H9 (cell line): ENCODE data around the gene LCTL. TPM values are rescaled to one million over a fixed set of nuclear protein-coding genes. Genes with fewer than 3 reads are reported as not detected.

Experiments
- DNase-seq: peaks from one replicate; pipeline ENCODE4 v3.0.0-alpha.2; 2017
- H2AFZ ChIP-seq: one replicate; pipeline ENCODE4 v1.6.1; 2013; ENCODE audit warnings: mild to moderate bottlenecking, low read length, control low read depth, moderate library complexity
- H2AK5ac ChIP-seq: 2 replicates; pipeline ENCODE4 v1.6.1; 2013; ENCODE audit warnings: low read length, control low read depth, mixed read lengths; ENCODE audit not compliant: insufficient read length
- H2BK120ac ChIP-seq: one replicate; pipeline ENCODE4 v1.6.1; 2013; ENCODE audit warnings: low read depth, mild to moderate bottlenecking, low read length, control low read depth, inconsistent platforms; ENCODE audit not compliant: poor library complexity, severe bottlenecking
- H2BK12ac ChIP-seq: 2 replicates; pipeline ENCODE4 v1.6.1; 2013; ENCODE audit warnings: low read length, control low read depth, mixed read lengths, low read depth; ENCODE audit not compliant: insufficient read length
- H2BK15ac ChIP-seq: 2 replicates; pipeline ENCODE4 v1.6.1; 2013; ENCODE audit warnings: low read depth, low read length, control low read depth
- H2BK20ac ChIP-seq: one replicate; pipeline ENCODE4 v1.6.1; 2013; ENCODE audit warnings: low read depth, mild to moderate bottlenecking, low read length, control low read depth, inconsistent platforms; ENCODE audit not compliant: poor library complexity, severe bottlenecking
- H2BK5ac ChIP-seq: 2 replicates; pipeline ENCODE4 v1.6.1; 2013; ENCODE audit warnings: low read length, control low read depth, mixed read lengths; ENCODE audit not compliant: insufficient read length
- H3K14ac ChIP-seq: 2 replicates; pipeline ENCODE4 v1.6.1; 2013; ENCODE audit warnings: low read length, control low read depth; ENCODE audit not compliant: insufficient read depth
- H3K18ac ChIP-seq: 2 replicates; pipeline ENCODE4 v1.6.1; 2013; ENCODE audit warnings: low read depth, mild to moderate bottlenecking, mixed read lengths, low read length, control low read depth; ENCODE audit not compliant: insufficient read length
- H3K23ac ChIP-seq: 2 replicates; pipeline ENCODE4 v1.6.1; 2013; ENCODE audit warnings: low read length, control low read depth, mixed read lengths, low read depth; ENCODE audit not compliant: insufficient read length
- H3K23me2 ChIP-seq: 2 replicates; pipeline ENCODE4 v1.6.1; 2013; ENCODE audit warnings: low read depth, mild to moderate bottlenecking, mixed read lengths, low read length, control low read depth; ENCODE audit not compliant: insufficient read length, poor library complexity, severe bottlenecking
- H3K27ac ChIP-seq: 2 replicates; pipeline ENCODE4 v1.5.1; 2013; ENCODE audit warnings: low read length, control low read depth, mixed read lengths, low read depth; ENCODE audit not compliant: insufficient read length
- H3K27me3 ChIP-seq: 2 replicates; pipeline ENCODE4 v1.6.1; 2013; ENCODE audit warnings: low read length, control low read depth, inconsistent platforms; ENCODE audit not compliant: insufficient read depth
- H3K4ac ChIP-seq: 2 replicates; pipeline ENCODE4 v1.6.1; 2013; ENCODE audit warnings: low read depth, mild to moderate bottlenecking, control low read depth, inconsistent platforms, low read length, moderate library complexity
- H3K4me1 ChIP-seq: 2 replicates; pipeline ENCODE4 v1.6.1; 2013; ENCODE audit warnings: low read length, control low read depth, inconsistent platforms; ENCODE audit not compliant: insufficient read depth
- H3K4me2 ChIP-seq: 2 replicates; pipeline ENCODE4 v1.6.1; 2013; ENCODE audit warnings: low read length, control low read depth, mixed read lengths; ENCODE audit not compliant: insufficient read length, insufficient read depth
- H3K56ac ChIP-seq: 2 replicates; pipeline ENCODE4 v1.6.1; 2013; ENCODE audit warnings: low read depth, mild to moderate bottlenecking, mixed read lengths, low read length, control low read depth; ENCODE audit not compliant: insufficient read length
- H3K79me1 ChIP-seq: 2 replicates; pipeline ENCODE4 v1.6.1; 2013; ENCODE audit warnings: low read depth, mild to moderate bottlenecking, moderate library complexity, low read length, control low read depth, inconsistent platforms; ENCODE audit not compliant: insufficient read depth, poor library complexity, severe bottlenecking
- H3K79me2 ChIP-seq: 2 replicates; pipeline ENCODE4 v1.6.1; 2013; ENCODE audit warnings: low read length, control low read depth, inconsistent platforms; ENCODE audit not compliant: insufficient read depth
- H3K9ac ChIP-seq: 2 replicates; pipeline ENCODE4 v1.6.1; 2013; ENCODE audit warnings: low read length, control low read depth, mixed read lengths; ENCODE audit not compliant: insufficient read length; ENCODE audit errors: extremely low read depth
- H3K9me3 ChIP-seq: one replicate; pipeline ENCODE4 v1.6.1; 2013; ENCODE audit warnings: low read depth, low read length, inconsistent platforms; ENCODE audit not compliant: control insufficient read depth
- H3T11ph ChIP-seq: one replicate; pipeline ENCODE4 v1.6.1; 2013; ENCODE audit warnings: mild to moderate bottlenecking, low read length, control low read depth, inconsistent platforms
- H4K20me1 ChIP-seq: one replicate; pipeline ENCODE4 v1.6.1; 2013; ENCODE audit not compliant: control insufficient read depth, insufficient read length, insufficient read depth
- H4K5ac ChIP-seq: 2 replicates; pipeline ENCODE4 v1.6.1; 2013; ENCODE audit warnings: low read depth, mild to moderate bottlenecking, mixed read lengths, low read length, control low read depth; ENCODE audit not compliant: insufficient read length
- H4K8ac ChIP-seq: replicated peaks from 2 replicates; pipeline ENCODE4 v1.6.1; 2013; ENCODE audit warnings: low read length, control low read depth, mixed read lengths, low read depth; ENCODE audit not compliant: insufficient read length
- H4K91ac ChIP-seq: 2 replicates; pipeline ENCODE4 v1.6.1; 2013; ENCODE audit warnings: low read depth, mild to moderate bottlenecking, moderate library complexity, mixed read lengths, low read length, control low read depth; ENCODE audit not compliant: insufficient read length
- H3K27ac Mint-ChIP-seq, 3 experiments: 2 replicates in 2 of 3; 3 replicates in 1 of 3; pipeline ENCODE4 v1.8.0; 2020 to 2021; ENCODE audit warnings: mixed read lengths in 3 of 3, mild to moderate bottlenecking in 1 of 3, moderate library complexity in 1 of 3
- H3K27me3 Mint-ChIP-seq: 2 replicates; pipeline ENCODE4 v1.8.0; 2021; ENCODE audit warnings: low read depth, mild to moderate bottlenecking, moderate library complexity, mixed read lengths
- H3K36me3 Mint-ChIP-seq, 3 experiments: 2 replicates in 2 of 3; 3 replicates in 1 of 3; pipeline ENCODE4 v1.8.0; 2020 to 2021; ENCODE audit warnings: low read depth in 3 of 3, mixed read lengths in 3 of 3; ENCODE audit not compliant: insufficient read depth in 1 of 3
- H3K4me1 Mint-ChIP-seq, 2 experiments: 2 replicates each; pipeline ENCODE4 v1.8.0; 2020; ENCODE audit warnings: mixed read lengths in 2 of 2
- H3K4me3 Mint-ChIP-seq, 2 experiments: 2 replicates in 1 of 2; 3 replicates in 1 of 2; pipeline ENCODE4 v1.8.0; 2020 to 2021; ENCODE audit warnings: mild to moderate bottlenecking in 2 of 2, mixed read lengths in 2 of 2, moderate library complexity in 1 of 2
- H3K9me3 Mint-ChIP-seq, 2 experiments: 2 replicates in 1 of 2; 3 replicates in 1 of 2; pipeline ENCODE4 v1.8.0; 2020; ENCODE audit warnings: mild to moderate bottlenecking in 2 of 2, mixed read lengths in 2 of 2, moderate library complexity in 1 of 2
- CTCF ChIP-seq: fragments of 200-600 bp; sonication (generic); conservative IDR thresholded peaks from 3 replicates; pipeline ENCODE4 v1.8.0; 2021; ENCODE audit warnings: antibody characterized with exemption, mild to moderate bottlenecking
- WGBS: extraction: QIAGEN DNeasy Blood & Tissue Kit; methylation state at CpG from one replicate; pipeline ENCODE4 v1.1.7; 2013; ENCODE audit warnings: missing lambda C conversion rate, low lambda C conversion rate, mixed read lengths; ENCODE audit not compliant: insufficient read length; ENCODE audit errors: extremely low coverage; 5-methylcytosine and 5-hydroxymethylcytosine counted together
- total RNA-seq: library from RNA; stranded (reverse); gene quantifications from 2 replicates; pipeline ENCODE4 v1.2.1, GENCODE V29; 2021

Gene LCTL
- total RNA-seq, 1 experiment from 2014 or later = 2.3 TPM

GRCh38 chr15:66565141-66565641 is 607 bp downstream of the LCTL start:
- H4K8ac ChIP-seq = no peak overlapping the region
- no peak overlapping the region for H3K27ac ChIP-seq
- H3K27ac Mint-ChIP-seq = peak overlapping the region in 2 of 3 experiments; percentile 84 to 96; a peak in 3 of 7 replicates
- no peak for TF ChIP-seq CTCF
- DNase-seq = no peak
- H3K79me1 ChIP-seq = no peaks in the 10 kb centered on the region
- H3K4me1 ChIP-seq = peaks cover 2% of the 10 kb centered on the region; the same call in 1 of the 2 replicates
- H3K79me2 ChIP-seq = no peaks in the 10 kb centered on the region
- H3K27me3 Mint-ChIP-seq = no peaks in the 10 kb centered on the region
- no peaks in the 10 kb centered on the region for H4K20me1 ChIP-seq
- H3K9ac ChIP-seq = no peak overlapping the region
- H2AK5ac ChIP-seq = no peak overlapping the region
- no peak overlapping the region for H2BK120ac ChIP-seq
- no peak overlapping the region for H3K56ac ChIP-seq
- peak overlapping the region; percentile 56 for H3K18ac ChIP-seq
- WGBS = no CpG with 5 or more reads among the region's 9 CpGs
- peaks cover 0 to 7% (median 2%) of the 10 kb centered on the region in 3 experiments; a peak in 3 of 7 replicates for H3K36me3 Mint-ChIP-seq
- no peak overlapping the region for H3T11ph ChIP-seq
- H2BK15ac ChIP-seq = no peak overlapping the region
- no peak overlapping the region for H2BK5ac ChIP-seq
- H4K5ac ChIP-seq = no peak overlapping the region
- no peak overlapping the region for H2AFZ ChIP-seq
- H3K23me2 ChIP-seq = no peaks in the 10 kb centered on the region
- H3K4me3 Mint-ChIP-seq = peak overlapping the region in 1 of 2 experiments; percentile 64; a peak in 4 of 5 replicates
- no peaks in the 10 kb centered on the region for H3K27me3 ChIP-seq
- peaks cover 24 to 33% of the 10 kb centered on the region in 2 experiments for H3K4me1 Mint-ChIP-seq
- no peak overlapping the region for H4K91ac ChIP-seq
- no peaks in the 10 kb centered on the region for H3K9me3 Mint-ChIP-seq
- H2BK20ac ChIP-seq = no peak overlapping the region
- no peaks in the 10 kb centered on the region for H3K9me3 ChIP-seq
- H3K4ac ChIP-seq = no peak overlapping the region
- H3K23ac ChIP-seq = no peak overlapping the region
- H3K4me2 ChIP-seq = peak overlapping the region; percentile 17
- peak overlapping the region; percentile 25 for H2BK12ac ChIP-seq
- 0 out of 2 replicates have a peak overlapping the region, but pooled peaks have one; percentile 11 for H3K14ac ChIP-seq
